Non-pigmented ciliary epithelial cell (primary cell): ENCODE results near the gene LRMDA.

Source experiments
- DNase-seq: peaks from one replicate; pipeline ENCODE4 v3.0.0-alpha.2; 2010; ENCODE audit warnings: low read depth

The LRMDA gene

DNA sequence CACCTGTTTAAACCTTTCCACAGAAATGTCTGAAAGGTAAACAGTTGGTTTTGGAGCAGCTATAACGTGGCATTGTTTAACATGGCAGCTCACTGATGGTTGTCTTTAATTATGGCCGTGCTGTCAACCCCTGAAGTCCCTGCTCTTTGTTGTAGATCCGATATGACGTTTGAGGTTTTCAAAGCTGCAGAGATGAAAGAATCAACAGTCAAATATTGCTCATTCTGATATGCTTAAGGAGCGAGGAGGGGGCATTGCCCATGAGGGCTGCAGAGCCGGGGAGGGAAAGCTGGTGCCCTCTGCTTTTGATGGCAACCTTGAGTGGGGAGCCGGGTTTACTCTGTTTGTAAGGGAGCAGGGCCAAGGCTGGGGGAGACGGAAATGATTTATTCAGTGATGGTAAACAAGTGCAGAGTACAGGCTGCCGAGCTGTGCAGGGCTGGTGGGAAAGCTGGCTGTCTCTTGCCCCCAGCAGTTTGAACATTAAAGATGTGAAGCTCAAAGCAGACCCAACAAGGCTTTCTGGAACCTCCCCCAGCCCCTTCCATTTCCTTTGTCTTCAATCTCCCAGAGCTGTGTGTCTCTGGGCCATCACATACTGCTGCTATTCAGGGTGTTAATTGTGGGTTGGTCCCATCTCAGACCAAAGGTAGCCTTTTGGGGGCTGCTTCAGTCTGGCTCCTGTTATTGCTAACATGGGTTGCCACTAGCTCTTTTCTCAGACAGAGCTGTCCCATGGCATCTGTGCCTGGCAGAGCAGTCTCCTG is 345.5 kb downstream of the LRMDA start:
- DNase-seq = no peak

DNA sequence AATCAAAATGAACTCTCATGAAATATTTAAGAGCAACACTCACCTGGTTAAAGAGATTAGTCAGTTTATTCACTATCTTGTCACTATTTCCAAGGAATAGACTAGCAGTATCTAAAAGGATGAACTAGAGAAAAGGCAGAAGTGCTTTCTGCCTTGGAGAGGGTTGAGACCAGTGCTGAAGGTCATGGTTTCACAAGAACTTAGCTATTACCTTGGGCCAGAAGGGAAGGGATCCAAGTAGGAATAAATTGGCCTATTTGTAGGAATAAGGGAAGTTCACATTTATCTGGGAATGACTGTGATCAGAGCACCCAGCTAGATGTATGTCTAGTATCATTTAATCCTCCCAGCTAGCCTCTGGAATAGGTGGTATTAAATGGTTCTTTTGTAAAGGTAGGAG is 347.2 kb downstream of the LRMDA start:
- DNase-seq = no peak

DNA sequence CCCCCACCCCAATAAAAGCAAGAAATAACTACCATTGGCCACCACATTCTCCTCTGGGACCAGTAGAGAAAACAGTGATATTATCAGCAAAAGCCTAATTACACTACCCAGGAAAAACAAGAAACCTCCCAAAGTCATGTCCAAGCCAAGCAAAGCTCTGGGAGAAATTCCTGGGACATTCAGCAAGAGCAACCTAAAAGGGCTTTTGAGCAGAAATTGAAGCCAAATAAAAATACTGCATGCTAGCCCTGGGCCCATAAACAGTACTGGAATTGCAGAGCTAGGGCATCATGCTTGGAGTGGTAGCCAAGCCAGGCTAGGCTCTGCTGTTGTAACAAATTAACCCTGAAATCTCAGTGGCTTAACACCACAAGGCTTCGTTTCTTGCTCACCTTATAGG is 347.9 kb downstream of the LRMDA start:
- no peak for DNase-seq

GRCh38 chr10:75782463-75783248 is 351.2 kb downstream of the LRMDA start:
- no peak for DNase-seq

- DNase-seq = no peak
Observed at GRCh38 chr10:75788394-75789205, 357.2 kb downstream of the LRMDA start.

DNA sequence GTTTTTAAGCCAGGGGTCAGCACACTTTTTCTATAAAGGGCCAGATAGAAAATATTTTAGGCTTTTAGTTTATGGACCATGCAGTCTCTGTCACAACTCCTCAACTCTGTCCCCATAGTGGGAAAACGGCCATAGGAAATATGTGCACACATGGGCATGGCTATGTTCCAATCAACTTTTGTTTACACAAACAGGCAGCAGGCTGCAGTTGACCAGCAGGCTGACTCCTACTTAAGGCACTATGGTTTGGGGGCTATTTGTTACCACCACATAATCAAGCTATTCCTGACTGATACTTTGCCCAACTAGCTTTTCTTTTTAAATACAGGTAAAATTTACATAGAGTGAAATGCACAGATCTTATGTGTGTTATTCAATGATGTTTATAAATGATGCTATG is 362.4 kb downstream of the LRMDA start:
- no peak for DNase-seq

DNA sequence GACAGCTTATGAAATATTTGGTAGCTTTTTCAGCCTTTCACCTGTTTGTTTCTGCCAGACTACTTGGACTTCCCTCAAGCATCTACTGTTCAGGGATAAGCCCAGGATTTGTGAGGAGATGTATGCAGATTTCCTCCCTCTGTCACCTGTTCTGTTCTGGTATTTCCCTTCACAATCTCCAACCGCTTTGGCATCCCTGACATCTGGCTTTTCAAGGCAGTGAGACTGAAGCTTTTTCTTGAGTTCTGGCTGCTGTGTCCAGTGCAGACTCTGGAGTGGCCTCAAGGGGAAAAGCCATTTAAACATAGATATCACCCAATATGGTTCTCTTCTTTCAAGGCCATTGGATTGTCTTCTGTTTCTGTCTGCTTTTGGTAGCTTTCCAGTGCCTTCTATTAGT is 369.7 kb downstream of the LRMDA start:
- DNase-seq = no peak

DNA sequence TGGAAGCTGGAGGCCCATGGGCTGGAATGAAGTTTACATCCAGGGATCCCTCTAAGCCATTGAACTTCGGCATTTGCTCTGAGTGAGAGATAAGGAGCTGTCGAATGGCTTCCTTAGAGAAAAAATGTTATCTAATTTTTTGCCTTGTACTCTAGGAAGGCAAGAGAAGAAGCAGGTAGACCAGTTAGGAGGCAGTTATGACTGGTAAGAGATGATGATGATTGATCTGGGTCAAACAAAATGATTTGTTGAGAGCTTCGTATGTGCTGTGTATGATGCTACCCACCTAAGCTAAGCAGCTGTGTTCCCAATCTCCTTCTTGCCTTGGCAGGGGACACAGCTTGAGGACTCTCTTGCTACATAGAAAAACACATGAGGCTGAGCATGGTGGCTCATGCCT is 370.2 kb downstream of the LRMDA start:
- no peak for DNase-seq

DNA sequence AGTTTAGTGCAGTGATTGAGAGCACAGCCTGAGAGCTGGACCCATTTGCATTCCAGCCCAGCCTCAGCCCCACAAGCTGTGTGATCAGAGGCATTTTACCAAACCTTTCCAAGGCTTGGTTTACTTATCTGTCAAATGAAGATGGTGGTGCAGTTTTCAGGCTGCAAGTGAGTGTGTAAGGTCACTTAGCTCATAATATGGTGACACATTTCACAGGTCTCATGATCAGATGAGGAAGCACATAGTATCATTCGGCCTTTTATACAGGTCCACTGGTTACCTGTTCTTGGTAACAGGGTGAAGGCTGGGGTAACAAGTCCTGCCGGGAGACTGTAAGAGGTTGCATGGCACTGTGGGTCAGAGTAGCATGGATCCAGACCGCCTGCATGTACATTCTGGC is 371.7 kb downstream of the LRMDA start:
- no peak for DNase-seq

DNA sequence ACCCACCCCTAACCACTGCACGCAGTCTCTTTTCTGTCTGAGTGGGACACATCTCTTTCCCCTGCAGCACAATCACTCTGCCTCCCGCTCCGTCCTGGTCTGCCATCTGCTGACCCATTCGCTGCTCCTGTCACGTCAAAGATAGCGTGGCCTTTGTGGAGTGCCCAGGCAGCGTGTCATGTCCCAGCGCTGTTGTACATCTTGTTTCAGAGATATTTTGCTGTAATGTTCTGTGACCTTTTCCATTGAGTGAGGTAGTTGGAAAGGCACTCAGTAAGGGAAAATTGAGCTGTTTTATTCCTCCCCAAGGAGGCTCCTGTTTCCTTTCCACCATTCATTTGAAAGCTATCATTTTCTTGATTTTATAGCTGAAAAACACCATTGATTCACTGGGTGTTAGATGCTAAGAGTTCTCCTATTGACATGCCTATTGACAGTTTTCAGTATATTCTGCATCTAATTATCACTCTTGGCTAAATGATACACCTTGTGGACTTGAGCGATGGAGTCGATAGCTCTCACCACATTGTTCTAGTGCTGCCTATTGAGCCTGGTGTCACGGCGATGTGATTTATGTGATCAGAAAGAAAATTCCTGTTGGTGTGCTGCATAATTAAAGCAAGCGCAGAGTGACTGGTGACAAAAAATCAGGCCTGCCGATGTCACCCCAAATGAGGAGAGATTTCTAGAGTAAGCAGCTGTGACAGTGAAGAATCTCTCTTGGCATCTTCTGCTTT is 372.6 kb downstream of the LRMDA start:
- DNase-seq = no peak

GRCh38 chr10:75806186-75806585 is 374.8 kb downstream of the LRMDA start:
- DNase-seq = no peak

DNA sequence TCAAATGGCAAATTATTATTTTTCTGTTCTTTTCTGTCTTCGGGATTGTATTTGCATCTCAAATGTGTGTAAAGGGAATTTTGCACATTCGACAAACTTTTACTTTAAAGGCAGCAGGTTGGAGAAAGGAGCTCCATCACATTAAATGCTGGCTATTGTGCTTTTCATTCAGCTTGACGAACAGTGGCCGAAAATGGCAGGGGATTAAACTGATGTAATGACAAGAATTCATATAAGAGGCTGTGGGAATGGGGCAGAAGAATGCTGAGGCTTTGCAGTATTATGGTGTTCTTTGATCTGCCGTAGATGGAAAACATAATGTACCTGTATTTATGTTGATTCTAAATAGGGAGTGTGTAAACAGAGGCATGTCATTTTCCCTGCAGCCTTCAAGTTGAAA is 376.0 kb downstream of the LRMDA start:
- DNase-seq = no peak

DNA sequence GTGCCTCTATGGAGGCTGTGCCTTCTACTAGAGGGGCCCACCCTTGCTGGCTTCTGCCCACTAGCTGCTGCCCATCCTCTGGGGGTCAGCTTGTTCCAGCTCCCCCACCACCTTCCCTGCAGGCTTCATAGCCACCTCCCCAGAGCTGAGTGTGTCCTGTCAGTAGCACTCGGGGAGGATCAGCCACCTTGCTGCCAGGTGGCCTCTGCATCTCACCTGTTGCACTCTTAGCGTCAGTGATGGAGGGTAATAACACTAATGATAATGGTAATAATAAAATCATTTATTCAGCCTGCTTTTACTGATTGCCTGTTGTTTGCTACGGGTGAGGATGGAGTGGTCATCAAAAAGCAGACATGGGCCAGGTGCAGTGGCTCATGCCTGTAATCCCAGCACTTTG is 377.6 kb downstream of the LRMDA start:
- no peak for DNase-seq

DNA sequence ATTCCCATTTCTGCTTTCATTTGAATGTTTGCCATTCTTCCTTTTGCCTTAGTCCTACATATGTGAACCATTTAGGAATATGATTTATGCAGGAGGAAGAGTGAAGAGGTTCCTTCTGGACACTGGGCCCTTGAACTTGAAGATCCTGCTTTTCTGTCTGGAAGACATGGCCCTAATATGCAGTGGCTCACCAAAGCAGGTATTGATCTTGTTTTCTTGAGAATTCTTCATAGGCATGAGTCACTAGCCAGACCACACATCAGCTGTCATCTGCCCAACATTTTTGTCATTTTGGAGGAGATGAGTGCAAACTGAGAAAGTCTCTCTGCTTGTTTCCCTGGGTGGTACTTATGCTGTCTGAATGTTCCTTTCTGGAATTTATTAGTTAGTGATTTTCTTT is 382.6 kb downstream of the LRMDA start:
- DNase-seq = no peak

DNA sequence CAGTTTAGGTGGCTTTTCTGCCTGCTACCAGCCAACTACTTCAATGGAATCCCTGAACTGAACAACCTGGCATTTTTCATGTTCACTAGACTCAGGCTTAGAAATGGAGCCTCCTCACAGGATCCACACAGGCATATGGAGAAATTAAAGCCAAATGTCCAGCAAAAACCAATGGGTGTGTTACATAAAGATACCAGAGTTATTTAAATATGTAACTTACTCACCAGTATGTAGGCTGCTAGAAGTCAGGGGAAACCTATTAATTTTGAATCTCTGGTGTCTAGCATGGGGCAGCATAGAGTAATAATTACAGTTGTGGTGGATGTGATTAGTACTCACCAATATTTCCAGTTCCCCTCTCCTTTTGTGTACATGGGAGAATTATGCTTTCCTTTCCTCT is 383.6 kb downstream of the LRMDA start:
- no peak for DNase-seq

- no peak for DNase-seq
Observed at GRCh38 chr10:75817198-75817597, 385.8 kb downstream of the LRMDA start.

- DNase-seq = no peak
Observed at GRCh38 chr10:75818552-75818951, 387.1 kb downstream of the LRMDA start.

DNA sequence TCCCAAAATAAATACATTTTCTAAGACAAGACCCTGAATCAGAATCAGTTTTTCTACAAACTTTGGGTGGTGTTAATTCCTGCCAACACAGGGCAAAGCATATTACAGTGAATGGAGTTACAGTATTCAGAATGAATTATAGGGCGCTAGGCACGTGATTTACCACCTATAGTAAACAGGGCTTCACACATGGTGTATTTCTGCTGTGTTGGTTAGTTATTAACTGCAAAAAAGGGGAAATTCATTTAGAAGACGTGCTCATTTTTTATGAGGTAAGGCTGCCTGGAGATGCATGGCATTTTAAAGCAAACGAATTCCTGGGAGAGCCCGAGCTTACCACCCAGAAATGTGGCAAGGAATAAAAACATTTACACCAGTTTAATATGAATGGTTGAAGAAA is 393.8 kb downstream of the LRMDA start:
- DNase-seq = no peak

DNA sequence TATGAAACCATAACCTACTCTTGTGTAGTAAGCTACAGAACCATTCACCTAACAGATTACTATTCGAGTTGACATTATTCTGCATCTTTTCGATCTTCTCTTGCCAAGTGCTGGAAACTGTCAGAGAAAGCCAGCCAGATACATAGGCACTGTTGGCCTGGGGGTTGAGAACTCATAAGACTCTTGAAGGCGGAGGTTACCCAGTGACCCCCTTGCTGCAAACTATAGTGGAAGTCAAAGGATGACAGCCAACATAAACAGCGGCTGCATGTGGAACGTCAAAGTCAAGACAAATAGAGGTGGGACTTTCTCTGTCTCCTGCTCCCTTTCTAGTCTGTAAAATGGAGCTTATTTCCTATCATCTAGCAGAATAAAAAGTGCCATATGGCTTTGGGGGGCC is 394.2 kb downstream of the LRMDA start:
- DNase-seq = no peak

DNA sequence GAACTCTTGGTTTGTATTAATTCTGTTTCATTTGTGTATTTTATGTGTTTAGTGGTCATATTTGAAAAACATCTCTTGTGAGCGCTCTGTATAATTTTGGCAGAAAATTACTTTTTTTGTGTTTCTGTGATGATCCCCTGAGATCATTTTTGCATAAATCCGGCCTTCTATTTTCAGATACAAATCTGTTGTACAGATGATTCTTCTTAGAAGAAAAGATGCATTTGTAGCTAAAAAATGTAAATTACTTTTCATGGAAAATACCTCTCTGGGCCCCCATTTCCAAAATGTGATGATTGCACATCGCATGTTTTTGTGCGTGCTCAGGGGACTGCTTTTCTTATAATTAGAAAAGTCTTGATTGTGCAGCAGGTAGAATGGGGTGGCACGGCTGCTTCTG is 395.4 kb downstream of the LRMDA start:
- no peak for DNase-seq

- DNase-seq = no peak
Observed at GRCh38 chr10:75827587-75828021, 396.2 kb downstream of the LRMDA start.

DNA sequence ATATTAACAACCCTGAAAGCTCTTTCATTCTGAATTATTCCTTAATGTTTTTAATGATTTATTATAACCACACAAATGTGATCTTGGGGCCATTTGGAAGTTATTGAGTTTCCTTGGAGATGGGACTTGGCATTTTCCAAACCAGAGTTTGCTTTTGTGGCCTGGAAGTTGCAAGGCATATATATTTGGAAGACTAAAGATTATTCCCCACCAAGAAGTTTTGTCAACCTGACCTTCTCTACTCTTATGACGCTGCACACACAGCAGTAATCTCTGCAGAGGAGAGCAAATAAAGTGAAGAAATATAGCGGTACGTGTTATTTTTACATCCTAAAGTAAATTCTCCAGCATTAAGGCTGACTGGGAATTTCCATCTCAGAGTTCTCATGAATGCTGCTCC is 397.0 kb downstream of the LRMDA start:
- DNase-seq = no peak
